Peyer's patch (tissue), 4 donors: ENCODE data around the gene VPS39.

Experiments
- CTCF ChIP-seq, 6 experiments: fragments of 450-650 bp in 4 of 6; fragments of 200-600 bp in 2 of 6; sonication (generic) in 1 of 6; IDR thresholded peaks; one replicate each; pipeline ENCODE4 v1.5.1; 2017 to 2019; ENCODE audit warnings: antibody characterized with exemption in 6 of 6, mild to moderate bottlenecking in 3 of 6, moderate library complexity in 1 of 6
- POLR2A ChIP-seq, 2 donors: fragments of 450-650 bp; IDR thresholded peaks; one replicate each; pipeline ENCODE4 v1.5.1; 2017; ENCODE audit warnings: antibody characterized with exemption in 2 of 2, mild to moderate bottlenecking in 2 of 2, moderate library complexity in 2 of 2

GRCh38 chr15:42198516-42198915 is 9.6 kb downstream of the VPS39 start:
- no peak for TF ChIP-seq CTCF (IDR thresholded peaks at IDR 0.05)
- TF ChIP-seq POLR2A (IDR thresholded peaks at IDR 0.05): no peak
